KMS-11 (cell line): ENCODE results near the gene PRKCD.

Experiments
- H2AFZ ChIP-seq: fragments of 200-600 bp; sonication (generic); 2 replicates; pipeline ENCODE4 v1.6.1; 2016; ENCODE audit warnings: antibody characterized with exemption, mixed run types, low read depth
- H3K27ac ChIP-seq: fragments of 200-600 bp; sonication (generic); 2 replicates; pipeline ENCODE4 v1.6.1; 2016; ENCODE audit warnings: mild to moderate bottlenecking, mixed run types
- H3K27me3 ChIP-seq: fragments of 200-600 bp; sonication (generic); 2 replicates; pipeline ENCODE4 v1.6.1; 2017; ENCODE audit warnings: mild to moderate bottlenecking, low read depth, mixed run types, moderate library complexity; ENCODE audit not compliant: insufficient read depth
- H3K36me3 ChIP-seq: fragments of 200-600 bp; sonication (generic); 2 replicates; pipeline ENCODE4 v1.6.1; 2017; ENCODE audit warnings: mild to moderate bottlenecking, mixed run types; ENCODE audit not compliant: insufficient read depth
- H3K4me1 ChIP-seq: fragments of 200-600 bp; sonication (generic); 2 replicates; pipeline ENCODE4 v1.6.1; 2016; ENCODE audit warnings: mild to moderate bottlenecking, low read depth, mixed run types; ENCODE audit not compliant: poor library complexity, severe bottlenecking
- H3K4me2 ChIP-seq: fragments of 200-600 bp; sonication (generic); 2 replicates; pipeline ENCODE4 v1.7.0; 2016; ENCODE audit warnings: mild to moderate bottlenecking, mixed run types
- H3K4me3 ChIP-seq: fragments of 200-600 bp; sonication (generic); IDR thresholded peaks from 2 replicates; pipeline ENCODE4 v1.6.1; 2017; ENCODE audit warnings: low read depth, low read length, mixed read lengths; ENCODE audit not compliant: insufficient read depth
- H3K79me2 ChIP-seq: fragments of 200-600 bp; sonication (generic); 2 replicates; pipeline ENCODE4 v1.6.1; 2016; ENCODE audit warnings: low read depth, mixed run types; ENCODE audit not compliant: insufficient read depth
- H3K9ac ChIP-seq: fragments of 200-600 bp; sonication (generic); 2 replicates; pipeline ENCODE4 v1.6.1; 2016; ENCODE audit warnings: mild to moderate bottlenecking, mixed run types
- H4K20me1 ChIP-seq: fragments of 200-600 bp; sonication (generic); 2 replicates; pipeline ENCODE4 v1.6.1; 2016; ENCODE audit warnings: mild to moderate bottlenecking, mixed run types; ENCODE audit not compliant: insufficient read depth
- TF ChIP-seq, protein P1 (sequence below): fragments of 200-600 bp; sonication (generic); conservative IDR thresholded peaks from 2 replicates; pipeline ENCODE4 v1.6.1; 2017; ENCODE audit warnings: low read depth, mild to moderate bottlenecking, antibody characterized with exemption, low read length, moderate library complexity, mixed read lengths

PRKCD gene

DNA sequence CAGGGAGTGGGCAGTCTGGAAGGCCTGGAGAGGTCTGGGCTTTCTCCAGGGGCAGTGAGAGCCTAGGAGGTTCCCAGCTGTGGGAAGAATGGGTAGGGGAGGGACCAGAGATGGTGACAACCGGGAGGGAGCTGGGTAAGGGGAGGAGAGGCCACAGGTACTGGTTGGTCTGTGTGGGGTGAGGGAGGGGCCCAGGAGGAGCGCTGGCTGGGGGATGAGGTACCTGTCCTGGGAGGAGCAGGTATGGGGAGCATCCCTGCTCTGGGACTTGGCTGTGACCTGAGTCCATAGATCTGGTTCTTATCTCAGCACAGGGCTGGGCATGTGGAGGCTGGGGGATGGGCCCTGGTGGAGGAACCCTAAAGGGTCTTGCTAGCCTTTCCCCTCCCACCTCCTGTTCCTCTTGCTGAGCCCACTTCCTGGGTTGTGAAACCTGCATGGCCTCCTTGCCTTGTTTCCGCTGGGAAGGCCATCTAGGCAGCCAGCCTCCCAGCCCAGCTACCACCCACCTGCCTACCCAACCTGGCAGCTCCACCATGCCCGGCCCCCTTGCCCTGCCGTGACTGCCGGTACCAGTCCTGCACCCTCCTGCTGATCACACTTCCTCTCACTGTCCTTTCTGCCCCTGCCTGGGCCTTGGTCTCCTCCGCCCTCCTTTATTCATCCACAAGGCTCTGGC lies 11.0 kb downstream of the PRKCD start:
- no peaks in the 10 kb centered on the region for H3K27me3 ChIP-seq
- H3K4me2 ChIP-seq: no peak overlapping the region
- no peak overlapping the region for H3K4me3 ChIP-seq
- H3K9ac ChIP-seq: no peak overlapping the region
- H3K79me2 ChIP-seq: no peaks in the 10 kb centered on the region
- H3K27ac ChIP-seq: no peak overlapping the region
- TF ChIP-seq, protein P1, sequence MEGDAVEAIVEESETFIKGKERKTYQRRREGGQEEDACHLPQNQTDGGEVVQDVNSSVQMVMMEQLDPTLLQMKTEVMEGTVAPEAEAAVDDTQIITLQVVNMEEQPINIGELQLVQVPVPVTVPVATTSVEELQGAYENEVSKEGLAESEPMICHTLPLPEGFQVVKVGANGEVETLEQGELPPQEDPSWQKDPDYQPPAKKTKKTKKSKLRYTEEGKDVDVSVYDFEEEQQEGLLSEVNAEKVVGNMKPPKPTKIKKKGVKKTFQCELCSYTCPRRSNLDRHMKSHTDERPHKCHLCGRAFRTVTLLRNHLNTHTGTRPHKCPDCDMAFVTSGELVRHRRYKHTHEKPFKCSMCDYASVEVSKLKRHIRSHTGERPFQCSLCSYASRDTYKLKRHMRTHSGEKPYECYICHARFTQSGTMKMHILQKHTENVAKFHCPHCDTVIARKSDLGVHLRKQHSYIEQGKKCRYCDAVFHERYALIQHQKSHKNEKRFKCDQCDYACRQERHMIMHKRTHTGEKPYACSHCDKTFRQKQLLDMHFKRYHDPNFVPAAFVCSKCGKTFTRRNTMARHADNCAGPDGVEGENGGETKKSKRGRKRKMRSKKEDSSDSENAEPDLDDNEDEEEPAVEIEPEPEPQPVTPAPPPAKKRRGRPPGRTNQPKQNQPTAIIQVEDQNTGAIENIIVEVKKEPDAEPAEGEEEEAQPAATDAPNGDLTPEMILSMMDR: no peak
- H3K4me1 ChIP-seq: peaks cover 56% of the 10 kb centered on the region
- no peaks in the 10 kb centered on the region for H3K36me3 ChIP-seq
- H4K20me1 ChIP-seq: no peaks in the 10 kb centered on the region
- H2AFZ ChIP-seq: no peak overlapping the region

DNA sequence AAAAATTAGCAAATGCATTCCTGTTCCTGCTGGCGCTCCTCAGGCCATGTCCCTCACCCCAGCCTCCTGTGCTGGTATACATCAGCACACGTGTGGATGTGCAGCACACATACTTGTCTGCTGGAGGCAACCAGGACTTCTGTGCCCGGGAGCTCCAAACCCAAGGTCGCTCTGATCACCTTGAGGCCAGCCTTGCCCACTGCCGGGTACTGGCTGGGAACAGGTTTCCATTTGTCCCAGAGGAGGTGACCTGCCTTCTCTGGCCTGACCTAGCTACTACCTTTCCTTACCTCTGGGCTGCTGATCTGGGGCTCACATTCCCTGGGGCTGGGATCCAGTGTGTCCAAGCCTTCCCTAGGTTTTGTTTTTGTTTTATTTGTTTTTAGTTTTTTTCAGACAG lies 12.1 kb downstream of the PRKCD start:
- TF ChIP-seq, protein P1: no peak
- Histone ChIP-seq H3K4me1 (peaks cover 62% of the 10 kb centered on the region), H3K27ac (no peak overlapping the region), H3K27me3 (no peaks in the 10 kb centered on the region), H3K4me2 (no peak overlapping the region), H3K4me3 (no peak overlapping the region), H2AFZ (no peak overlapping the region), H4K20me1 (no peaks in the 10 kb centered on the region), H3K79me2 (no peaks in the 10 kb centered on the region), H3K36me3 (no peaks in the 10 kb centered on the region), H3K9ac (no peak overlapping the region)

DNA sequence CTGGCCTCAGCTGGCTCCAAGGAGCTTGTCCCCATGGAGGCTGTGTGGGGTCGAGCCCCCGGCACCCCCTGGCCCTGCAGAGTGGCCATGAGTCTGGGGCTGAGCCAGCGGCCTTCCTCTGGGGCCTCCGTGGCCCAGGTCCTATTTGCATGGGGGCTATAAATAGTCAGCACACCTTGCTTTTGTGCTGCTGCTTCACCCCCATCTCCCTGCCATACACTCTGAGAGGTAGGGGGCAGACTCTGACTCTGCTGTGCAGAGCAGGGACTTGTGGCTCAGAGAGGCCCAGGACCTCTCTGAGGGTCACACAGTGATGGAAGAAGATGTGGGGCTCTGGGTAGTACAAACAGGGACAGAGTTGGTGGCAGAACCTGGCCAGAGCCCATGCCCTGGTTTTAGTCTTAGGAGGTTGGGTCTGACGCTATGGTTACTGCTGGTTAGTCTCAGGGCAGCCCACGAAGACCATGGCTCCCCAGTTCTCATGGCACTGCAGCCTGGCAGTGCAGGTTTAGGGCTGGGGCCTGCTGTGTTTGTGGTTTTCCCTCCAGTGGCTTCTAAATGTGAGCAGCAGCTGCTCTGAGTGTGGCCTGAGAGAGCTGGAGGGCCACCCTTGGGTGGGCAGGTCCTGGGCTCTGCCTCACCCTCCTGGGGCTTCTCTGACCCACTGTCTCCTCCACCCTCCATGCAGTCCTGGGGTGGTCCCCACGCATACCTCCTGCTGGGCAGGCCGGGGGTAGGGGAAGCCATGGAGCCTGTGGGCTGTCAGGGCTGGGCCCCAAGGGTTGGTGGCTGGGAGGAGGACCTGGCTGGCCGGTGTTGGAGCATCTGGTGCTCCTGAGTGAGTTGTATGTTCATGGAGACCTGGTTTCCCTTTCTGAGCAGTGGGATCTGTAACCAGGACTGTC lies 13.6 kb downstream of the PRKCD start:
- H3K9ac ChIP-seq: no peak overlapping the region; the same call in 1 of the 2 replicates
- H3K27ac ChIP-seq: peak overlapping the region; percentile 32; the same call in 1 of the 2 replicates
- H2AFZ ChIP-seq: no peak overlapping the region
- H3K4me3 ChIP-seq: no peak overlapping the region
- no peaks in the 10 kb centered on the region for H3K36me3 ChIP-seq
- no peaks in the 10 kb centered on the region for H3K27me3 ChIP-seq
- peak overlapping the region; percentile 33 for H3K4me2 ChIP-seq
- no peaks in the 10 kb centered on the region for H3K79me2 ChIP-seq
- H3K4me1 ChIP-seq: peaks cover 55% of the 10 kb centered on the region
- no peaks in the 10 kb centered on the region for H4K20me1 ChIP-seq
- TF ChIP-seq, protein P1: no peak

DNA sequence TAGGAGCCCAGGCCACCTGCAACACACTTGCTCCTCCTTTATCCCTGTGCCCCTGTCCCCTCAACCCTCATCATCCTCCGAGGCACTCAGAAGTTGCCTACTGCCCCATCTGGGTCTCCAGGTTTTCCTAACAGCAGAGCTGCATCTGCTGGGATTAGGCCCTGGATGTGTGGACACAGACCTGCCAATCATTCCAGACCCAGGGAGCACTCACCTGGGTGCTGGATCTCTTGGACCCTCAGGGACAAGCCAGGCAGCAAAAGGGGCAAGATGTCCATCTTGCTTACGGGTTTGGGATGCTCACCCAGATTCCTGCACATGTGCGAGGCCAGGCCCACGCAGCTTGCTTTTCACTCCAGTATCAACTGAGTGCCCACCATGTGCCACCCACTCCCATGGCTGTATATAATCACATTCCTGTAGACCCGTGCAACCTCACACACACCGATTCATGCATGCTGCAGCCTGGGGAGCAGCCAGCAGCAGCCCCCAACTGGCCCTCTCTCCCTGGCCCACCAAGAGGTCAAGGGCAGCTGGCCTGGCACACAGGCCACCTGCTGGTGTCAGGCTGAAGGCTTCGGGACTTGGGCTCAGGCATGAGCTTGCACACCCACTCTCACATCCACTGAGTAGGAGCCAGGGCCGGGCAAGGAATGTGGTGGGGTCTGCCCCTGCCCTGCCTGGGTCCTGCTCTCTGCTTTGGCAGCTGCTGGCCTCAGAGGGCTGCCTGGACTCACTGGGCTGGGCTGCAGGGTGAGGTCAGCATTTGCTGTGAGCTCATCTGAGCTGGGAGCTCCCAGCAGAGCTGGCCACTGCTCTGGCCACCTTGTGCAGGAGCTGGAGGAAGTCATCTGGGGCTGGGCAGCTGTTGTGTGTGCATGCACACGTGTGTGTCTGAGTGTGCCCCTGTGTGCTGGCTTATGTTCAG lies 14.9 kb downstream of the PRKCD start:
- Histone ChIP-seq H3K79me2 (no peaks in the 10 kb centered on the region), H4K20me1 (no peaks in the 10 kb centered on the region), H3K27me3 (no peaks in the 10 kb centered on the region), H3K4me3 (no peak overlapping the region), H3K27ac (no peak overlapping the region), H3K4me2 (no peak overlapping the region), H3K36me3 (no peaks in the 10 kb centered on the region), H3K4me1 (peaks cover 42% of the 10 kb centered on the region), H3K9ac (no peak overlapping the region), H2AFZ (no peak overlapping the region)
- TF ChIP-seq, protein P1: no peak
